ENCODE results near the gene TERB1.
"Not testable (repeated sequence)": the region's sequence is repeated elsewhere in the genome, so short reads cannot be mapped to it uniquely, and the experiment has no call there.

- not testable (repeated sequence) for TF ChIP-seq CTCF, POLR2A (IDR thresholded peaks at IDR 0.05)
Measured at GRCh38 chr16:66793984-66794383, 7.4 kb downstream of the TERB1 start.
